Caco-2 (cell line): Measurements from ENCODE around the gene ID4. TPM values are rescaled to one million over a fixed set of nuclear protein-coding genes. Genes with fewer than 3 reads are reported as not detected.

Source experiments
- BruUV-seq: library from RNA; stranded (reverse); fragments of 400-500 nt; replicated peaks from 2 replicates; lab custom pipeline; 2021; lab: Mats Ljungman, UMichigan
- CTCF ChIA-PET: fragments of 300-600 bp; sonication (Branson Sonifier 250); formaldehyde crosslinking; loops from one replicate; lab custom pipeline; 2022; ENCODE audit warnings: antibody characterized with exemption; lab: Charles Lee
- POLR2A ChIA-PET: fragments of 300-600 bp; sonication (Branson Sonifier 250); formaldehyde crosslinking; loops from one replicate; lab custom pipeline; 2022; ENCODE audit warnings: antibody characterized with exemption; lab: Charles Lee
- DNase-seq, 2 experiments: peaks; one replicate each; pipeline versions ENCODE4 v3.0.0 to v3.0.0-alpha.2; 2020 to 2022
- H3K27me3 ChIP-seq: replicated peaks from 2 replicates; pipeline ENCODE4 v1.6.0; 2011; ENCODE audit warnings: low read length; ENCODE audit not compliant: control insufficient read depth, insufficient read depth
- H3K36me3 ChIP-seq: 2 replicates; pipeline ENCODE4 v1.5.1; 2011; ENCODE audit warnings: low read length; ENCODE audit not compliant: control insufficient read depth, insufficient read depth
- H3K4me1 ChIP-seq: fragments of 250-450 bp; sonication (Bioruptor Pico); 2 replicates; pipeline ENCODE4 v1.5.1; 2020; ENCODE audit warnings: mild to moderate bottlenecking
- H3K4me3 ChIP-seq: 2 replicates; pipeline ENCODE4 v1.5.1; 2011; ENCODE audit warnings: low read depth, mild to moderate bottlenecking, control low read depth, low read length
- H3K9me3 ChIP-seq: fragments of 250-450 bp; sonication (Bioruptor Pico); 2 replicates; pipeline ENCODE4 v1.5.1; 2020; ENCODE audit warnings: mild to moderate bottlenecking, moderate library complexity
- H3K27ac Mint-ChIP-seq: one replicate; pipeline ENCODE4 v1.8.0; 2022; ENCODE audit warnings: mixed read lengths; ENCODE audit not compliant: unreplicated experiment
- H3K27me3 Mint-ChIP-seq: one replicate; pipeline ENCODE4 v1.8.0; 2022; ENCODE audit warnings: mixed read lengths; ENCODE audit not compliant: insufficient read depth, unreplicated experiment
- H3K36me3 Mint-ChIP-seq: one replicate; pipeline ENCODE4 v1.8.0; 2022; ENCODE audit warnings: mild to moderate bottlenecking, mixed read lengths; ENCODE audit not compliant: insufficient read depth, unreplicated experiment
- H3K4me1 Mint-ChIP-seq: one replicate; pipeline ENCODE4 v1.8.0; 2022; ENCODE audit warnings: low read depth, mixed read lengths; ENCODE audit not compliant: unreplicated experiment
- H3K4me3 Mint-ChIP-seq: one replicate; pipeline ENCODE4 v1.8.0; 2022; ENCODE audit warnings: mild to moderate bottlenecking, moderate library complexity, mixed read lengths; ENCODE audit not compliant: unreplicated experiment
- H3K9me3 Mint-ChIP-seq: one replicate; pipeline ENCODE4 v1.8.0; 2022; ENCODE audit warnings: mixed read lengths; ENCODE audit not compliant: unreplicated experiment
- intact Hi-C: fragments of 100-400 bp; cut with micrococcal nuclease; formaldehyde crosslinking; loops from one replicate; pipeline ENCODE4 v1.10.0; 2022; ENCODE audit not compliant: unreplicated experiment
- total RNA-seq: library from RNA; stranded (reverse); gene quantifications from 2 replicates; pipeline ENCODE4 v1.2.3, GENCODE V29; 2022
- TF ChIP-seq, protein P1 (sequence below), 2 experiments: fragments of 200-600 bp in 1 of 2; IDR thresholded peaks; 1 replicate in 1 of 2; 2 replicates in 1 of 2; pipeline versions ENCODE4 v1.5.1 to v1.8.0; 2011 to 2022; ENCODE audit warnings: antibody characterized with exemption in 1 of 2, control low read depth in 1 of 2, inconsistent platforms in 1 of 2, low read depth in 1 of 2, low read length in 1 of 2, mild to moderate bottlenecking in 1 of 2, moderate library complexity in 1 of 2; ENCODE audit not compliant: insufficient read depth in 1 of 2, severe bottlenecking in 1 of 2, unreplicated experiment in 1 of 2

The ID4 gene
- total RNA-seq, 1 experiment from 2014 or later = not detected

- intact Hi-C loops = no loop called here
- Mint-ChIP-seq H3K4me1 (no peaks in the 10 kb centered on the region), H3K9me3 (no peaks in the 10 kb centered on the region), H3K27me3 (peaks cover 5% of the 10 kb centered on the region), H3K36me3 (no peaks in the 10 kb centered on the region), H3K27ac (no peak overlapping the region), H3K4me3 (no peak overlapping the region)
- ChIA-PET POLR2A (no interaction called here), CTCF (no interaction called here)
- no peaks in the 10 kb centered on the region for H3K27me3 ChIP-seq
- H3K4me1 ChIP-seq = no peaks in the 10 kb centered on the region
- H3K4me3 ChIP-seq = no peak overlapping the region
- DNase-seq = no peak
- H3K9me3 ChIP-seq = no peaks in the 10 kb centered on the region
- TF ChIP-seq, protein P1, sequence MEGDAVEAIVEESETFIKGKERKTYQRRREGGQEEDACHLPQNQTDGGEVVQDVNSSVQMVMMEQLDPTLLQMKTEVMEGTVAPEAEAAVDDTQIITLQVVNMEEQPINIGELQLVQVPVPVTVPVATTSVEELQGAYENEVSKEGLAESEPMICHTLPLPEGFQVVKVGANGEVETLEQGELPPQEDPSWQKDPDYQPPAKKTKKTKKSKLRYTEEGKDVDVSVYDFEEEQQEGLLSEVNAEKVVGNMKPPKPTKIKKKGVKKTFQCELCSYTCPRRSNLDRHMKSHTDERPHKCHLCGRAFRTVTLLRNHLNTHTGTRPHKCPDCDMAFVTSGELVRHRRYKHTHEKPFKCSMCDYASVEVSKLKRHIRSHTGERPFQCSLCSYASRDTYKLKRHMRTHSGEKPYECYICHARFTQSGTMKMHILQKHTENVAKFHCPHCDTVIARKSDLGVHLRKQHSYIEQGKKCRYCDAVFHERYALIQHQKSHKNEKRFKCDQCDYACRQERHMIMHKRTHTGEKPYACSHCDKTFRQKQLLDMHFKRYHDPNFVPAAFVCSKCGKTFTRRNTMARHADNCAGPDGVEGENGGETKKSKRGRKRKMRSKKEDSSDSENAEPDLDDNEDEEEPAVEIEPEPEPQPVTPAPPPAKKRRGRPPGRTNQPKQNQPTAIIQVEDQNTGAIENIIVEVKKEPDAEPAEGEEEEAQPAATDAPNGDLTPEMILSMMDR (IDR thresholded peaks at IDR 0.05; ENCODE audit: insufficient read depth in 1 of 2, low read depth in 1 of 2, low read length in 1 of 2, severe bottlenecking in 1 of 2, unreplicated experiment in 1 of 2) = no peak
- BruUV-seq = no TSS peak
- no peaks in the 10 kb centered on the region for H3K36me3 ChIP-seq
Observed at GRCh38 chr6:19880066-19880465, 42.9 kb downstream of the ID4 start.

- Histone ChIP-seq H3K9me3 (no peaks in the 10 kb centered on the region), H3K36me3 (no peaks in the 10 kb centered on the region), H3K27me3 (no peaks in the 10 kb centered on the region), H3K4me3 (no peak overlapping the region), H3K4me1 (no peaks in the 10 kb centered on the region)
- intact Hi-C loops = no loop called here
- Mint-ChIP-seq H3K27ac (no peak overlapping the region), H3K4me3 (no peak overlapping the region), H3K9me3 (no peaks in the 10 kb centered on the region), H3K36me3 (no peaks in the 10 kb centered on the region), H3K27me3 (peaks cover 5% of the 10 kb centered on the region), H3K4me1 (no peaks in the 10 kb centered on the region)
- POLR2A ChIA-PET = no interaction called here
- BruUV-seq = no TSS peak
- TF ChIP-seq, protein P1 (IDR thresholded peaks at IDR 0.05; ENCODE audit: insufficient read depth in 1 of 2, low read depth in 1 of 2, low read length in 1 of 2, severe bottlenecking in 1 of 2, unreplicated experiment in 1 of 2) = no peak
- CTCF ChIA-PET = no interaction called here
- no peak for DNase-seq
Observed at GRCh38 chr6:19891451-19891850, 54.3 kb downstream of the ID4 start.
